Measurements from ENCODE around the gene BBS4.

The BBS4 gene

DNA sequence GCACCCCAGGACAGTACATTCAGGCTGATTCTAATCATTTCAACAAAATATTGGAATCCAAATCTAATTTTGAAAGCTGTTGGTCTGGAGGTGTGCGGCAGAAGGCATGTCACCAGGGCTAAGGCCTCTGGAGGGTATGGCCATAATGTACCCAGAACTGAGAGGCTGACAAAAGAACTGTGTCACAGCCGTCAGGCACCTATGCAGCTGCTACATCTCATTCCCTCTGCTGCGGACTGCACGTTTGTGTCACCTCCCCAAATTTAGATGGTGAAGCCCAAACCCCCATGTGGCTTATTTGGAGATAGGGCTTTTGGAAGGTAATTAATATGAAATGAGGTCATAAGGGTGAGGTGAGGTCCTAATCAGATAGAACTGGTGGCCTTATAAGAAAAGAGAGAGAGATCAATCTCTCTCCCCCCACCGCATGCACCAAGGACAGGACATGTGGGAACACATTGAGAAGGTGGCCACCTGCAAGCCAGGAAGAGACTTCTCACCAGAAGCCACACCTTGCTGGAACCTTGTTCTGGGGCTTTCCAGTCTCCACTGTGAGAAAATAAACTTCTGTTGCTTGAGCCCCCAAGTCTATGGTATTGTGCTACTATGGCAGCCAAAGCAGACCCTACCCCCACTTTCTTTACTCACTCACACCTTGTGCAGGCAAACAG lies 74.7 kb downstream of the BBS4 start:
- DNase-seq (ENCODE audit: low read depth in 2 of 3, low spot score in 1 of 3): no peak

DNA sequence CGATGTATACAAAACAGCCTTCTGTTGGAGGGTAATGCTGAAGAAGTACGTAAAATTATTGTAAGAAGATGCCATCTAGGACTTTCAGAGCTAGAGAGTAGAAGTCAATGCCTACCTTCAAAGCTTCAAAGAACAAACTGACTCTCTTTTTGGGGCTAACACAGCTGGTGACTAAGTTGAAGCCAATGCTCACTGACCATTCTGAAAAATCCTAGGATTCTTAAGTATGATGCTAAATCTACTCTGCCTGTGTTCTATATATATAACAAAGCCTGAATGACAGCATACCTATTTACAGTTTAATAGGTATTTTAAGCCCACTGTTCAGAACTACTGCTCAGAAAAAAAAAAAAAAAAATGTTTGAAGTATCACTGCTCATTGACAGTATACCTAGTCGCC lies 78.6 kb downstream of the BBS4 start:
- no peak for DNase-seq (ENCODE audit: low read depth in 2 of 3, low spot score in 1 of 3)

GRCh38 chr15:72766025-72766424 lies 80.0 kb downstream of the BBS4 start:
- DNase-seq (ENCODE audit: low read depth in 2 of 3, low spot score in 1 of 3): no peak

GRCh38 chr15:72766780-72767179 lies 80.8 kb downstream of the BBS4 start:
- no peak for DNase-seq (ENCODE audit: low read depth in 2 of 3, low spot score in 1 of 3)

DNA sequence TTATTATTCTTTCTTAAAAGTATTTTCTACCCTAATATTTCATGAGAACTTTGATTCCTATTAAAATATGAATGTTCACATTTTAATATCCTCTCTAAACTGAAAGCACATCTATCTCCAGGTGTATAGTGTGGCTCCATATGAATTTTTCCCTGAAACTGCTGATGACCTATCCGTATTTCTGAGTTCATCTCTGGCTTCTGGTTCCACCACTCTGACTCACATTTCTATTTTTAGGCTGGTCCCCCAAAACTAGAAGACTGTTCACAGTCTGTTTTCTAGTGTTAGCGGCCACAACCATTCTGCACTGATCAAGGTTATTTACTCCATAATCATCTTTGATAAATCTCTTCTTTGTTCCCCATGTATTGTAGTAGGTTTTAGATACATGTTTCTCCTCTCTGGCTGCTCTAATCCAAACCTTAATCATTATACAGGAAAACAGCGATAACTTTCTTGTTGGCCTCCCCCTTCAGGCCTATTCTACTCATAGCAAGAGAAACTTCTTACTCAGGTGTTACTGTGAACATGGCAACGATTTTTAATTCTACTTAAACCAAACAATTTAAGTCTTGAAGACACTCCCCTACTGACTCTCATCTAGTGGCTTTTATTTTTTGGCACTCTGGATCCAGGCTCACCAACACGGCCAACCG lies 84.8 kb downstream of the BBS4 start:
- DNase-seq (ENCODE audit: low read depth in 2 of 3, low spot score in 1 of 3): no peak

DNA sequence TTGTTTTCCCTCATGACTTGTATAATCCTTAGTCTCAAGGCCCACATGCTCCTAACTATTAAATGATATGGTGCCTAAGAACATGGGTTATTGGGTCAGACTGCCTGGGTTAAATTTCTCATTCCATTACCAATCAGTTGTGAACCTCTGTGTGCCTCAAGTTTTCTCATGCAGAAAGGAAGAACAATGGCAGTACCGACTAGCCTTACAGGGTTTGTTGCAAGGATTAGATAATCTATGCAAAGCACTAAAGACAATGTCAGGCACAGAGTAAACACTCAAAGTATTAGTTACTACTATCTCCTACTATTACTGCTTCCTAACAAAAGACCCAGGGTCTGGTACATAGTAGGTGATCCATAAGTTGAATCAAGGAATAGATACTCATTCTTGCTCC lies 85.3 kb downstream of the BBS4 start:
- no peak for DNase-seq (ENCODE audit: low read depth in 2 of 3, low spot score in 1 of 3)

DNA sequence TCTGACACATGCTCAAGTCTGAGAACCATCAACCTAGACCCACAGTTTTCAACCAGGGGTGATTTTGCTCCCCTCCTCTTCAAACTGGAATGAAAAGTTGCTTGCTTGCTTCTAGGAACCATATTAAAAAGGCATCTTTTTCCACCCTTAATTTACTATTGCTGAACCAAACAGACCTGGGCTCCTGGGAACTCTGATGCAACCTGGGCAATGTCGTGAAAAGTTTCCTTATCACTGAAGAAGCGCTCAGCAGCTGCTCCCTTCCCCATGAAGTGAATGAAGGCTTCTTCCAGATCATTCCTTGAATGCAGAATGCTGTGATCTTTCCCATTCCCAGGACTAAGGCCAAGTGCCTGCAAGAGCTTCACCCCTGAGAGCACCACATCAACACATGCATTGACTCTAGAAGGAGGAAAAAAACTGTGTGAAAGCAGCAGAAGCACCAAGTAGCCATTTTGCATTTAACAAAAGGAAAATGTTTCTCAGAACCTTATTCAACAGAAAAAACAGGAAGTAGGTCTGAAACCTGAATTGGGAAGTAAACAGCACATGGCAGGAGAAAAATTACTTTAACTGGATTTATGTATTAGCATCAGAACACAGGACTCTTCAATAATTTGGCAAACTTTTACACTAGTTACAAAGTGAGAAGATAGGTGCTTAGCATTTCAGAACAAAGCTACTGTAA lies 88.8 kb downstream of the BBS4 start:
- no peak for DNase-seq (ENCODE audit: low read depth in 2 of 3, low spot score in 1 of 3)

DNA sequence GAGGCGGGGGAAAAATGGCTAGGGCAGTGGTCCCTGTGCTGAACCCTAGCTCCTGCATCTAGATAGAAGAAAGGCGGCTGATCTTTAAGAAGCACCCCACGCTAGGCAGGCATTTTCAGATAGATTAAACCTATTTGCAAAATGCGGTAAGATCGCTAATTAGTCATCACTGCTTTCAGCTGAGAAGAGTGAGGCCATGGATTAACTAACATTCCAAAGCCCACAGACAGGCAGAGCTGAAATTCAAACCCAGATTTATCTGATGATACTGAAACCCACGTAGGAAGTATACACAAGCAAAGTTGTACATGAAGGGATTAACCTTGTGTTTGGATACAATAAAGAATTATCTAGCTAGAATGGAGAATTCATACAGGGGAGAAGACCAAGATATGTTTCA lies 92.8 kb downstream of the BBS4 start:
- no peak for DNase-seq (ENCODE audit: low read depth in 2 of 3, low spot score in 1 of 3)

- no peak for DNase-seq (ENCODE audit: low read depth in 2 of 3, low spot score in 1 of 3)
Measured at GRCh38 chr15:72781631-72782030, 95.6 kb downstream of the BBS4 start.

- DNase-seq (ENCODE audit: low read depth in 2 of 3, low spot score in 1 of 3): no peak
Measured at GRCh38 chr15:72782274-72783003, 96.4 kb downstream of the BBS4 start.

DNA sequence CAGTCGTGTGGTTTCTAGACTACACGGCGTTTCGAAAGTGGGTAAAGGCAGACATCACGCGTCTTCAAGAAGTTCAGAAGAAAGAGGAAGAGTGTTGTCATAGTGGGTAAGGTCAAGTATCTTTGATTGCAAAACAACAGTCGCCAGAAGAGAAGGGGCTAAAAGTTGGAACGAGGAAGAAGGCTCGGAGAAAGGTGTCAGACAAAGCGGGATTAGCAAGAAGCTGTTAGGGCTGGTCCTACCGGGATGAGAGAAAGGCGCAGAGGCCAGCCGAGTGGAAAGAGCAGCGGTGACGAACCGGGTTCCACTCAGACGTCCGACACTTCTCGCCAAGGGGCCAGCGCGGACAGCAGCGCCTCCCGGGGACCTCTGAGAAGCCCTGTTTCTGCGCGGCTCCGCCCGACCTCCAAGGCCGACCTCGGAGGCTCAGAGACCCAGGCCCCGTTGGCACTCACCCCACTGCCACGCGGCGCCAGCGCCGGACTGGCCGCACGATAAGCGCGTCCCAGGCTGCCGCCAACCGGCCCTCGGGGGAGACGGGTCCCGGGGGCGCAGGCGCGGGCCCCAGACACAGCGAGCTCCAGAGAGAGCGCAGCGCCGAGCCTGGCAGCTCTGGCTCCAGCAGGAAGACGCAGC lies 97.1 kb downstream of the BBS4 start:
- peak in 1 of 3 donors; percentile 22 for DNase-seq (ENCODE audit: low read depth in 2 of 3, low spot score in 1 of 3)

DNA sequence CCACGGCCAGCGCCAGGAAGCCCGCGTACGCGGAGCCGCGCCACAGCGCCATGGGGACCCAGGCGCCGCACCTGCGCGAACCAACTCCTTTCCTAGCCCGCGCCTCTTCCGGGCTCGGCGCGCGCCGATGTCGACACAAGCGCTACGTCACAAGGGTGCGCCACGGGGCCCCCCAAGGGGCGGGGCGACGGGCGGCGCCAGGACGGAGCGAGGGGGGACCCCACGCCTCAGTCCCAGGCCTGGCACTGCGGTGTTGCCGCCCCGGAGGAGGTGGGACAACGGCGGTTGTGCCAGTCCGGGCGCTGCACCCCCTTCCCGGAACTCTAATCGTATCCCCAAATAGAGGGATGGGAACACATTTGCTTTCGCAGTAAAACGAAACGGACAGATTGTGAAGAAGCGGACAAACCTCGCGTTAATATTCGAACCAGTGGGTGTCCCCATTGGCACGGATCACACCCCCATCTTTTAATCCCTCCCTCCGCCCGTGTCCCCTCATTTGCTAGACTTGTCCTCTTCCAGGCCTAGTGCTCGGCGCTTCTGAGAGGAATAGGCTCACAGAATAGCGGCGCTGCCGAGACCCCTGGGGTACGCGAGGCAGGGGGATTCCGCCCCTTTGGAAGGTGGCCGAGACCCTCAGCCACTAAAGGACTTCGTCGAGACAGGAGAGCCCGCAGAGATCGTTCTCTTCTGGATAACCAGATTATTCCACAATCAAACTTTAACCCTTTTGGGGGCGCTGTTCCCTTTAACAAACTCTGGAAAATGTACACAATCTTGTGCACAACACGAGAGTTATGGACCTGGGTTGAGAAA lies 97.8 kb downstream of the BBS4 start, which contains the start of gene ADPGK:
TSS of gene ADPGK (minus strand) at position 119 of the 816 bp plus-strand sequence. CDS start at position 52, 67 bp downstream.
- peak; percentile 82 to 92 (median 88) for DNase-seq (ENCODE audit: low read depth in 2 of 3, low spot score in 1 of 3)

- no peak for DNase-seq (ENCODE audit: low read depth in 2 of 3, low spot score in 1 of 3)
Measured at GRCh38 chr15:72784456-72784876, 98.5 kb downstream of the BBS4 start.

GRCh38 chr15:72785432-72785831 lies 99.4 kb downstream of the BBS4 start:
- DNase-seq (ENCODE audit: low read depth in 2 of 3, low spot score in 1 of 3): peak in 2 of 3 donors; percentile 42 to 55

DNA sequence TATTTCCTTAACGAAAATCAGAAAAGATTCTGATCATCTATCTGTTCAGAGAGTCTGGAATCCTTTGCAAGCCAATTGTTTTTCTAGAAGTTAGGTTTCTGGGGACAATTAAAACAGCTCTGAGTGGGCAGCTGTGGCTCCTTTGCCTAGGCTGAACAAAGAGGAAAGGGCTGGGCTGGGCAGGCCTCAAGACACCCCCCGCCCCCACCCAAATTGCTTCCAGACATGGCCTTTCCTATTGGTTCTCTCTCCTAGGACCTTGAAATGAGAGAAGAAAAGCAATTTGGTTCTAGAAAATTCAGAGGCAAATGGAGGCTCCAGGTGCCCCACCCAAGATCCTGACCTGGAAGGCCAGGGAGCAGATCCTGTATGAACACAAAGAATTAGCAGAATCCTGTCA lies 99.8 kb downstream of the BBS4 start:
- DNase-seq (ENCODE audit: low read depth in 2 of 3, low spot score in 1 of 3): no peak

GRCh38 chr15:72786242-72786641 lies 100.2 kb downstream of the BBS4 start:
- DNase-seq (ENCODE audit: low read depth in 2 of 3, low spot score in 1 of 3): no peak

DNA sequence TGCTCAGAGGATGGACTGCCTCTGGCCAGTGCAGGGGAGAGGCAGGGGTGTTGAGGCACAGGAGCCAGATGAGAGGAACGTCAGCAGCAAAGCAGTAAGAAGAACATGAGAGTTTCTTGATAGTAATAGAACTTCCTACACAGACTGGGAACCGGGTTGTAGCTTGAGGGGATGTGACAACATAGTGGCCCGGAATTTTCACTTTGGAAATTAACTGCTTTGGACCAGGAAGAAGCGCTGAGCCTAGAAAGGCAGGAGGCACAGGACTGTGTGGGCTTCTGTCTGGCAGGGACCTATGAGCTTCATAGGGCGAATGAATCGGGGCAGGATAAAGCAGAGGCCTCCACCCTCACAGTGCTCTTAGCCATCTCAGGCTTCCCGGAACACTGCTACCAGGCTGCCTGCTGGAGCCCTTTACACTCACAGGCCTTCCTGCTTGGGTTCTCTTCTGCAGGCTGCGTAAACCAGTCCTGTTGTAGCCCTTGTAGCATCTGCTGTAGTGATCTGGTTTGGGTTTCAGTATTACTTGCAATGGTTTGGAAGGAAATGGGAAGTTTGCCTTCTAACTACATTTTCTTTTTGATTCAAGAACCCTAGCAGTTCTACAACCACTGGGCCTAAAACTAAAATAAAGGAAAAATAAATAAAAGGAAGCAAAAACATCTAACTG lies 100.8 kb downstream of the BBS4 start:
- no peak for DNase-seq (ENCODE audit: low read depth in 2 of 3, low spot score in 1 of 3)

DNA sequence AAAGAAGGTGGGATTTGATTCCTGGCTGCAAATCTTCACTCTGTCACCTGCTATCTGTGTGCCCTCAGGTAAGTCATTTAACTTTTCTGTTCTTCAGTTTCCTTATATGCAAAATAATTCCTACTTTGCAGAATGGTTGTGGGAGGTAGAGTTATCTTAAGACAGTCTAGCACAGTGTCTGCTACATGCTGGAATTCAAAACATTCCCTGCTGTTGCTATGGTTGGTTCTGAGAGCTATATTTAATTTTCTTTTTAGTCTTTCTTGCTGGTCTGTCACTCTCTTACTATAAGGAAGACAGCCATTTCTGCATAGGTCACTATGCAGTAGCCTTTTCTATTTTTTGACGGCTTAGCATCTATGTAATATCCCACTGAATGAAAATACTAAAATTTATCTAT lies 101.5 kb downstream of the BBS4 start:
- no peak for DNase-seq (ENCODE audit: low read depth in 2 of 3, low spot score in 1 of 3)
